H1 (cell line): Measurements from ENCODE around the gene BTNL3.

Source experiments
- CREB1 ChIP-seq: IDR thresholded peaks from 2 replicates; pipeline ENCODE4 v1.6.1; 2012; ENCODE audit warnings: inconsistent platforms
- CTCF ChIP-seq, 3 experiments: IDR thresholded peaks; 1 replicate in 2 of 3; 2 replicates in 1 of 3; pipeline versions ENCODE4 v1.5.1 to v1.6.1; 2011; ENCODE audit warnings: low read length in 3 of 3, mild to moderate bottlenecking in 3 of 3, inconsistent platforms in 2 of 3, low read depth in 1 of 3, moderate library complexity in 1 of 3; ENCODE audit not compliant: insufficient read depth in 1 of 3; ENCODE audit errors: control extremely low read depth in 1 of 3
- EGR1 ChIP-seq: IDR thresholded peaks from 2 replicates; pipeline ENCODE4 v1.6.1; 2011; ENCODE audit warnings: low read depth, low read length, borderline replicate concordance
- GABPA ChIP-seq: IDR thresholded peaks from 2 replicates; pipeline ENCODE4 v1.6.1; 2011; ENCODE audit warnings: mild to moderate bottlenecking, low read length, moderate library complexity, borderline replicate concordance; ENCODE audit not compliant: insufficient read depth
- HDAC6 ChIP-seq: IDR thresholded peaks from one replicate; pipeline ENCODE4 v1.7.1; 2012; ENCODE audit warnings: low read depth, mild to moderate bottlenecking, inconsistent platforms, low read length, moderate library complexity
- MAFK ChIP-seq: IDR thresholded peaks from 2 replicates; pipeline ENCODE4 v1.6.1; 2012; ENCODE audit warnings: low read depth, mild to moderate bottlenecking, improper control_type of control experiment, low read length
- MAX ChIP-seq: IDR thresholded peaks from 2 replicates; pipeline ENCODE4 v1.6.1; 2012; ENCODE audit warnings: inconsistent platforms
- POLR2A ChIP-seq, 2 experiments: IDR thresholded peaks; 1 replicate in 1 of 2; 2 replicates in 1 of 2; pipeline ENCODE4 v1.6.1; 2011; ENCODE audit warnings: low read depth in 2 of 2, low read length in 2 of 2, mild to moderate bottlenecking in 2 of 2; ENCODE audit errors: control extremely low read depth in 1 of 2
- POLR2AphosphoS5 ChIP-seq: IDR thresholded peaks from 2 replicates; pipeline ENCODE4 v1.6.1; 2011; ENCODE audit warnings: low read depth, low read length
- RAD21 ChIP-seq, 2 experiments: IDR thresholded peaks in 1 of 2; conservative IDR thresholded peaks in 1 of 2; 2 replicates each; pipeline ENCODE4 v1.6.1; 2011; ENCODE audit warnings: low read depth in 2 of 2, low read length in 2 of 2, improper control_type of control experiment in 1 of 2, inconsistent platforms in 1 of 2, mild to moderate bottlenecking in 1 of 2, moderate library complexity in 1 of 2
- RFX5 ChIP-seq: IDR thresholded peaks from 2 replicates; pipeline ENCODE4 v1.6.1; 2011; ENCODE audit warnings: low read depth, low read length, improper control_type of control experiment, borderline replicate concordance
- SIRT6 ChIP-seq: IDR thresholded peaks from one replicate; pipeline ENCODE4 v1.7.1; 2012; ENCODE audit warnings: low read length, inconsistent platforms
- TAF1 ChIP-seq: IDR thresholded peaks from 2 replicates; pipeline ENCODE4 v1.6.1; 2011; ENCODE audit warnings: mild to moderate bottlenecking, low read depth, low read length
- YY1 ChIP-seq: IDR thresholded peaks from 2 replicates; pipeline ENCODE4 v1.6.1; 2011; ENCODE audit warnings: low read depth, mild to moderate bottlenecking, low read length

- TF ChIP-seq CTCF (IDR thresholded peaks at IDR 0.05; ENCODE audit: control extremely low read depth in 1 of 3, insufficient read depth in 1 of 3, low read depth in 1 of 3, low read length in 3 of 3) (no peak), MAFK (no peak), POLR2AphosphoS5 (no peak), EGR1 (no peak), CREB1 (no peak), HDAC6 (no peak), POLR2A (IDR thresholded peaks at IDR 0.05; ENCODE audit: control extremely low read depth in 1 of 2, low read depth in 2 of 2, low read length in 2 of 2) (no peak), MAX (no peak), YY1 (no peak), RFX5 (no peak), TAF1 (no peak), RAD21 (IDR thresholded peaks at IDR 0.05 in 1 of 2, conservative IDR thresholded peaks at IDR 0.05 in 1 of 2; ENCODE audit: low read depth in 2 of 2, low read length in 2 of 2) (no peak), SIRT6 (no peak), GABPA (no peak)
Observed at GRCh38 chr5:181035991-181036815, 47.6 kb downstream of the BTNL3 start.
